ENCODE data around the gene NHS. TPM values are rescaled to one million over a fixed set of nuclear protein-coding genes. Genes with fewer than 3 reads are reported as not detected.

NHS gene
- total and polyA plus RNA-seq, 10 donors = 0.32 to 3.1 (median 2.1) TPM

DNA sequence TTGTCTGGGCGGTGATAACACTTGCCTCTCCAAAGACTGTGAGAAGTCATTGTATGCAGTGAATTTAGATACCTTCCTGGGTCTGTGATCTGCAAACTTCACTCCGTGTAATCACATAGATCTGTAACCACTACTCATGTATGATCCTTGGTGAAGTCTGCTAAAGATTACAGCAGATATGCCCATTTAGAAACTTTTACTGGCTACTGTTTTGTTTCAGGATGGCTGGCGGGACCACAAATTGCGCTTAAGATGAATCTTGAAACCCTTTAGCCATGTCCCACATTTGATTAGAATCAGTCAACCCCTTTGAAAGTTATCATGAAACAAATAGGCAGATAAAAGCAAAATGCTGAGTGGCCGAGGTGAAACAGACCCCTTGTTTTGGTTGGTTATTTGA lies 235.8 kb downstream of the NHS start:
- WGBS, 5 donors = 73 to 89% (median 80%) methylated on average over 4 to 5 of the region's 5 CpGs
- Histone ChIP-seq H3K4me1 (no peaks in the 10 kb centered on the region), H3K27me3 (replicated peaks in 1 of 7) (peaks cover 0 to 4% (median 0%) of the 10 kb centered on the region in 7 donors), H3K27ac (no peak overlapping the region), H3K4me3 (no peak overlapping the region), H3K9me3 (no peaks in the 10 kb centered on the region), H3K36me3 (no peaks in the 10 kb centered on the region)
- no peak for DNase-seq
- TF ChIP-seq POLR2AphosphoS5 (IDR thresholded peaks at IDR 0.05) (no peak), CTCF (IDR thresholded peaks at IDR 0.05 in 8 of 11, conservative IDR thresholded peaks at IDR 0.05 in 3 of 11) (no peak), POLR2A (IDR thresholded peaks at IDR 0.05) (no peak)
- intact Hi-C loops (cut with DNase I; ENCODE audit: low total_unique reads) = no loop called here

GRCh38 chrX:17613979-17614588 lies 239.1 kb downstream of the NHS start:
- TF ChIP-seq POLR2A (IDR thresholded peaks at IDR 0.05) (no peak), POLR2AphosphoS5 (IDR thresholded peaks at IDR 0.05) (no peak), CTCF (IDR thresholded peaks at IDR 0.05 in 8 of 11, conservative IDR thresholded peaks at IDR 0.05 in 3 of 11) (no peak)
- DNase-seq = no peak

GRCh38 chrX:17616936-17617335 lies 241.9 kb downstream of the NHS start:
- intact Hi-C loops (cut with DNase I; ENCODE audit: low total_unique reads) = no loop called here
- TF ChIP-seq CTCF (IDR thresholded peaks at IDR 0.05 in 8 of 11, conservative IDR thresholded peaks at IDR 0.05 in 3 of 11) (no peak), POLR2A (IDR thresholded peaks at IDR 0.05) (no peak), POLR2AphosphoS5 (IDR thresholded peaks at IDR 0.05) (no peak)
- H3K4me1 ChIP-seq = no peaks in the 10 kb centered on the region
- H3K27ac ChIP-seq = no peak overlapping the region
- H3K4me3 ChIP-seq = no peak overlapping the region
- no peaks in the 10 kb centered on the region for H3K9me3 ChIP-seq
- 73 to 88% (median 84%) methylated on average over 9 of the region's 9 CpGs for WGBS, 5 donors
- DNase-seq = no peak
- no peaks in the 10 kb centered on the region for H3K36me3 ChIP-seq
- H3K27me3 ChIP-seq (replicated peaks in 1 of 7) = no peaks in the 10 kb centered on the region

More at GRCh38 chrX:17613979-17614588, 239.1 kb downstream of the NHS start:
- no peaks in the 10 kb centered on the region for H3K9me3 ChIP-seq
- H3K4me1 ChIP-seq = no peaks in the 10 kb centered on the region
- no peaks in the 10 kb centered on the region for H3K36me3 ChIP-seq
- H3K27me3 ChIP-seq (replicated peaks in 1 of 7) = no peaks in the 10 kb centered on the region
- H3K4me3 ChIP-seq = no peak overlapping the region
- 61 to 73% (median 63%) methylated on average over 5 of the region's 5 CpGs for WGBS, 5 donors
- no peak overlapping the region for H3K27ac ChIP-seq
- intact Hi-C loops (cut with DNase I; ENCODE audit: low total_unique reads) = no loop called here

DNA sequence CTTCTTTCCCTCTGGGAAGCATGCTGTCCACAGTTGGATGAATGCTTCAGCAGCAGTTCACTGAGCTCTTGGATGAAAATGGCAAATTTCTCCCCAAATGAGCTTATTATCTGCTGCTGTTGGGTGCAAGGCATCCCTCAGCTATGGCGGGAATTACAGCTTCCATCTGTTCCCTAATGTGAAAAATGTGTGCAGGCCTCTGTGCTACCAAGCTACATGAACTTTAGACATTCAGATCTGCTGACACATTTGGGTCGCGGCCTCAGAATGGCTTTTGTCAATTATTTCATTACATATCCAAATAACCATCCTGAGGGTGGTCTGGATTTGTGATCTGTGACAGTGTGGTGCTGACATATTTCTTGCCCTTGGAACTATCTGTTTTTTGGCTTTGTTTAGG lies 242.8 kb downstream of the NHS start:
- no peak overlapping the region for H3K27ac ChIP-seq
- H3K4me1 ChIP-seq = no peaks in the 10 kb centered on the region
- WGBS, 5 donors = 84 to 100% (median 87%) methylated on average over 3 of the region's 3 CpGs
- intact Hi-C loops (cut with DNase I; ENCODE audit: low total_unique reads) = no loop called here
- H3K9me3 ChIP-seq = no peaks in the 10 kb centered on the region
- TF ChIP-seq POLR2AphosphoS5 (IDR thresholded peaks at IDR 0.05) = no peak
- TF ChIP-seq POLR2A (IDR thresholded peaks at IDR 0.05) = no peak
- TF ChIP-seq CTCF (IDR thresholded peaks at IDR 0.05 in 8 of 11, conservative IDR thresholded peaks at IDR 0.05 in 3 of 11) = no peak
- H3K27me3 ChIP-seq (replicated peaks in 1 of 7) = no peaks in the 10 kb centered on the region
- H3K36me3 ChIP-seq = no peaks in the 10 kb centered on the region
- H3K4me3 ChIP-seq = no peak overlapping the region
- DNase-seq = no peak
